ENCODE results near the gene TK2.

Gene TK2

GRCh38 chr16:66547101-66547989 is 2.6 kb downstream of the TK2 start:
- DNase-seq (ENCODE audit: low spot score in 2 of 2) = no peak
- H3K4me3 Mint-ChIP-seq = peak overlapping the region; percentile 22
- ATAC-seq (ENCODE audit: low read depth) = no peak
- peaks cover 55% of the 10 kb centered on the region for H3K4me1 Mint-ChIP-seq
- H3K27me3 Mint-ChIP-seq = no peaks in the 10 kb centered on the region
- H3K36me3 Mint-ChIP-seq = no peaks in the 10 kb centered on the region
- H3K9me3 Mint-ChIP-seq = no peaks in the 10 kb centered on the region
- no peak overlapping the region for H3K27ac Mint-ChIP-seq

- Mint-ChIP-seq H3K36me3 (no peaks in the 10 kb centered on the region), H3K9me3 (no peaks in the 10 kb centered on the region), H3K27ac (peak overlapping the region; percentile 59), H3K4me3 (no peak overlapping the region), H3K4me1 (peaks cover 54% of the 10 kb centered on the region), H3K27me3 (no peaks in the 10 kb centered on the region)
- ATAC-seq (ENCODE audit: low read depth) (no peak), DNase-seq (ENCODE audit: low spot score in 2 of 2) (no peak)
Observed at GRCh38 chr16:66544016-66544757, 5.7 kb downstream of the TK2 start.

DNA sequence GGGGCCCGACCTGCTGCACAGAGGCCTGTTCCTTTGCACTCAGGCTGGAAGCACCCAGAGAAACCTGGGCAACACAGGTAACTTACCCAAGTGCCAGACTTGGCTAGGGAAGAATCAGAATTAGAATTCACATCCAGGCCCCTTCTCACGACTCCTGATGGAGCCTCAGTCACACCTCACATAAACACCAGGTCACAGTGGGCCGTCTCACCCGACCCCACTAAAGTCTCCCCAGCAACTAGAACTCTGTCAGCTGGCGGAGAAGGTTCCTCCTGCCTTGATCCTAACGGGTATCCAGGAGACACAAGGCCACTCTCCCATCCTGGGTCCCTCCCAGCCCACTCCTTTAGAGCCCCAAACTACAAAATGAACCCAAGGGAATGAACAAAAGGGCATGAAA is 6.4 kb downstream of the TK2 start:
- H3K36me3 Mint-ChIP-seq = no peaks in the 10 kb centered on the region
- H3K4me3 Mint-ChIP-seq = no peak overlapping the region
- no peaks in the 10 kb centered on the region for H3K9me3 Mint-ChIP-seq
- DNase-seq (ENCODE audit: low spot score in 2 of 2) (no peak), ATAC-seq (ENCODE audit: low read depth) (no peak)
- peaks cover 50% of the 10 kb centered on the region for H3K4me1 Mint-ChIP-seq
- no peaks in the 10 kb centered on the region for H3K27me3 Mint-ChIP-seq
- H3K27ac Mint-ChIP-seq = peak overlapping the region; percentile 59

GRCh38 chr16:66542396-66542795 is 7.5 kb downstream of the TK2 start:
- Mint-ChIP-seq H3K27ac (no peak overlapping the region), H3K4me1 (peaks cover 45% of the 10 kb centered on the region), H3K4me3 (no peak overlapping the region), H3K9me3 (no peaks in the 10 kb centered on the region), H3K36me3 (no peaks in the 10 kb centered on the region), H3K27me3 (no peaks in the 10 kb centered on the region)
- DNase-seq (ENCODE audit: low spot score in 2 of 2) (no peak), ATAC-seq (ENCODE audit: low read depth) (no peak)

DNA sequence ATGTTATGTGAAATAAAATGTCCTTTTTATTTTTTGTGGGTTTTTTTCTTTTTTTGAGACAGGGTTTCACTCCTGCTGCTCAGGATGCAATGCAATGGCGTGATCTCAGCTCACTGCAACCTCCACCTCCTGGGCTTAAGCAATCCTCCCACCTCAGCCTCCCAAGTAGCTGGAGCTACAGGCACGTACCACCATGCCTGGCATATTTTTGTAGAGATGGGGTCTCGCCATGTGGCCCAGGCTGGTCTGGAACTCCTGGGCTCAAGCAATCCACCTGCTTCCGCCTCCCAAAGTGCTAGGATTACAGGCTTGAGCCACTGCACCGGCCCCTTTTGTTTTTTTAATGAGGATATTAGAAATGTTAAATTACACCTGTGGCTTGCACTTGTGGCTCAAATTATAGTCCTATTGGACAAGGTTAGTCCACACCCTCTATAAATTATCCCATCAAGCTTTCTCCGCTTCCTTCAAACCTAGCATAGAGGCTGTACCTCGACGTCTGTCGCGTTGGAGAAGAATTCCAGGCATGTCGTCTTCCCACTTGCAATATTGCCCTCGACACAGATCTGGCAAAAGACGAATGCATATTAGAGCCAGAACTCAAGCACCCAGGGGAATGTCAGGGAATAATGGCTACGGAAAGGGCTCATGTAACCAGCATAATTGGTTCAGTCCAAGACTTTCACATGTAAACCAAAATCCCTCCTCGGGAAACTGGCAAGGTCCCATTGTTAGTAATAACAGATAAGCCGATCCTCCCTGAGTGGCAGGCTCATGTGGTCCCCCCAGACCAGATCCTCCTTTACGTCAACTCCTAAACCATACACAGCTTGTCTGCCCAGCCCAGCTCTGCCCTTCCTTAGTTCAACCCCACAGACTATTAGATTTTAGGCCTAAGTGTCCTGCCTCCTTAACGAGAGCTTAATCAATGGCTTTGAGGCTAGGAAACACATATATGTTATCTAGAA is 8.2 kb downstream of the TK2 start:
- Mint-ChIP-seq H3K27me3 (no peaks in the 10 kb centered on the region), H3K4me1 (peaks cover 43% of the 10 kb centered on the region), H3K4me3 (no peak overlapping the region), H3K36me3 (no peaks in the 10 kb centered on the region), H3K9me3 (no peaks in the 10 kb centered on the region), H3K27ac (no peak overlapping the region)
- ATAC-seq (ENCODE audit: low read depth) = no peak
- DNase-seq (ENCODE audit: low spot score in 2 of 2) = no peak

DNA sequence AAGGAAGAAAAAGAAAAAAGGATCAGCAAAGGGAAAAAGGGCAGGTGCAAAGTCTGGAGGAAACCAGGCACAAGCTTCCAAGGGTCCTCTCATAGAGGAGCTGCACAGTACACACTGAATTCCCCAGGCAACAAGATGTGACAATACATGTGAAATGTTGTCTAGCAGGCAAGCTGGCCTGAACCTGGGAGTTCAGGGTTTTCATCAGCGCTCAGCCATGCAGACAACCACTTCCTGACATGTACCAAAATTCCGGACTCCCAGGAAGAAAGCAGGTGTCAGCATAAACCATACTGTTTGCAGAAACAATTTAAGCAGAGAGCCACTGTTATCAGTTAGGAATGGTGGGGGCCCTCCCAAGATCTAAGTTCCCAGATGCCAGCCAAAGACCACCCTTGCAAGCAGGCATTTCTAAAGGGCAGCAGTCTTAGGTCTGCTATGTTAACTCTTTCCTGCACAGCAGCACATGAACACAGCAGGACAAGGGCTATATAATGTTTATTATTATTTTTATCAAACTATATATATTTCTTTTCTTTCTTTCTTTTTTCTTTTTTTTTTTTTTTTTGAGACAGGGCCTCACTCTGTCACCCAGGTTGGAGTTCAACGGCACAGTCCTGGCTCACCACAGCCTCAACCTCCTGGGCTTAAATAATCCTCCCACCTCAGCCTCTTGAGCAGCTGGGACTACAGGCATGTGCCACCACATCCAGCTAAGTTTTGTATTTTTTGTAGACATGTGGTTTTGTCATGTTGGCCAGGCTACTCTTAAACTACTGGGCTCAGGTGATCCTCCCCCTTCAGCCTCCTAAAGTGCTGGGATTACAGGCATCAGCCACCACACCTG is 10.1 kb downstream of the TK2 start:
- no peaks in the 10 kb centered on the region for H3K9me3 Mint-ChIP-seq
- H3K36me3 Mint-ChIP-seq = no peaks in the 10 kb centered on the region
- DNase-seq (ENCODE audit: low spot score in 2 of 2) (no peak), ATAC-seq (ENCODE audit: low read depth) (peak; percentile 92)
- peaks cover 37% of the 10 kb centered on the region for H3K4me1 Mint-ChIP-seq
- no peaks in the 10 kb centered on the region for H3K27me3 Mint-ChIP-seq
- H3K27ac Mint-ChIP-seq = no peak overlapping the region
- peak overlapping the region; percentile 50 for H3K4me3 Mint-ChIP-seq

- H3K27ac Mint-ChIP-seq = no peak overlapping the region
- no peaks in the 10 kb centered on the region for H3K27me3 Mint-ChIP-seq
- ATAC-seq (ENCODE audit: low read depth) (no peak), DNase-seq (ENCODE audit: low spot score in 2 of 2) (no peak)
- H3K4me1 Mint-ChIP-seq = peaks cover 30% of the 10 kb centered on the region
- H3K9me3 Mint-ChIP-seq = no peaks in the 10 kb centered on the region
- peak overlapping the region; percentile 11 for H3K4me3 Mint-ChIP-seq
- H3K36me3 Mint-ChIP-seq = no peaks in the 10 kb centered on the region
Observed at GRCh38 chr16:66538910-66539309, 11.0 kb downstream of the TK2 start.

- DNase-seq (ENCODE audit: low spot score in 2 of 2) (no peak), ATAC-seq (ENCODE audit: low read depth) (no peak)
- Mint-ChIP-seq H3K9me3 (no peaks in the 10 kb centered on the region), H3K36me3 (no peaks in the 10 kb centered on the region), H3K4me3 (no peak overlapping the region), H3K27ac (peak overlapping the region; percentile 10), H3K27me3 (no peaks in the 10 kb centered on the region), H3K4me1 (peaks cover 29% of the 10 kb centered on the region)
Observed at GRCh38 chr16:66537236-66537635, 12.7 kb downstream of the TK2 start.

- Mint-ChIP-seq H3K9me3 (no peaks in the 10 kb centered on the region), H3K4me3 (no peak overlapping the region), H3K4me1 (peaks cover 29% of the 10 kb centered on the region), H3K27ac (no peak overlapping the region), H3K36me3 (no peaks in the 10 kb centered on the region), H3K27me3 (no peaks in the 10 kb centered on the region)
- no peak for DNase-seq (ENCODE audit: low spot score in 2 of 2)
- ATAC-seq (ENCODE audit: low read depth) = no peak
Observed at GRCh38 chr16:66536525-66536924, 13.4 kb downstream of the TK2 start.

GRCh38 chr16:66534376-66534799 is 15.5 kb downstream of the TK2 start:
- ATAC-seq (ENCODE audit: low read depth) (no peak), DNase-seq (ENCODE audit: low spot score in 2 of 2) (no peak)
- Mint-ChIP-seq H3K4me1 (peaks cover 21% of the 10 kb centered on the region), H3K27ac (no peak overlapping the region), H3K4me3 (no peak overlapping the region), H3K27me3 (no peaks in the 10 kb centered on the region), H3K9me3 (no peaks in the 10 kb centered on the region), H3K36me3 (peaks cover 2% of the 10 kb centered on the region)

DNA sequence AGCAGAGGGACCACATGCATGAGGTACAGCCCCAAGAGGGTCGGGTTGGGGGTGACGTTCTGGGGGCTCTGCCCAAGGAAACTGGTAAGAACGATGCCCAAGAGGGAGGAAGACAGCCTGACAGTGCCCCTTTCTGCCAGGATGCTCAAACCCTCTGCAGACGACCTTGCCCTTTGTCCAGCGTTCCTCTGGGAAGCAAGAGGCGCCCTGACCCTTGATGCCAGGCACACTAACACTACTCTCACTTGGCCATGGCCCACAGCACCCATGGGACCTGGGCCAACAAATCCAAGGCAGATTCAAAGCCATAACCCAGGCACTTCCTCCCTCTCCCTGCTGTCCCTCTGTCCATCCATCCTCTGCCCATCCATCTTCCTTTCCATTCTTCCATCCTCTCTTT is 20.4 kb downstream of the TK2 start:
- no peak overlapping the region for H3K4me3 Mint-ChIP-seq
- peaks cover 2% of the 10 kb centered on the region for H3K36me3 Mint-ChIP-seq
- no peak for ATAC-seq (ENCODE audit: low read depth)

GRCh38 chr16:66528294-66528693 is 21.6 kb downstream of the TK2 start:
- Mint-ChIP-seq H3K27me3 (no peaks in the 10 kb centered on the region), H3K9me3 (no peaks in the 10 kb centered on the region), H3K4me1 (peaks cover 30% of the 10 kb centered on the region), H3K36me3 (peaks cover 2% of the 10 kb centered on the region), H3K4me3 (no peak overlapping the region), H3K27ac (no peak overlapping the region)
- DNase-seq (ENCODE audit: low spot score in 2 of 2) = no peak
- ATAC-seq (ENCODE audit: low read depth) = no peak

More for the DNA sequence above, 20.4 kb downstream of the TK2 start:
- no peaks in the 10 kb centered on the region for H3K27me3 Mint-ChIP-seq
- H3K9me3 Mint-ChIP-seq = no peaks in the 10 kb centered on the region
- DNase-seq (ENCODE audit: low spot score in 2 of 2) = no peak
- peaks cover 24% of the 10 kb centered on the region for H3K4me1 Mint-ChIP-seq
- no peak overlapping the region for H3K27ac Mint-ChIP-seq
